ENCODE results near the gene RHO.
A peak's percentile ranks its signal among the peaks of the same experiment; 100 is the strongest.
"Not testable (repeated sequence)": the region's sequence is repeated elsewhere in the genome, so short reads cannot be mapped to it uniquely, and the experiment has no call there.

The RHO gene

DNA sequence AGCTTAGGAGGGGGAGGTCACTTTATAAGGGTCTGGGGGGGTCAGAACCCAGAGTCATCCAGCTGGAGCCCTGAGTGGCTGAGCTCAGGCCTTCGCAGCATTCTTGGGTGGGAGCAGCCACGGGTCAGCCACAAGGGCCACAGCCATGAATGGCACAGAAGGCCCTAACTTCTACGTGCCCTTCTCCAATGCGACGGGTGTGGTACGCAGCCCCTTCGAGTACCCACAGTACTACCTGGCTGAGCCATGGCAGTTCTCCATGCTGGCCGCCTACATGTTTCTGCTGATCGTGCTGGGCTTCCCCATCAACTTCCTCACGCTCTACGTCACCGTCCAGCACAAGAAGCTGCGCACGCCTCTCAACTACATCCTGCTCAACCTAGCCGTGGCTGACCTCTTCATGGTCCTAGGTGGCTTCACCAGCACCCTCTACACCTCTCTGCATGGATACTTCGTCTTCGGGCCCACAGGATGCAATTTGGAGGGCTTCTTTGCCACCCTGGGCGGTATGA lies at the start of gene RHO:
RHO (plus strand) TSS at position 51 of the 512 bp plus-strand sequence; CDS start at position 146, 95 bp downstream.
- H3K27me3 Mint-ChIP-seq = no peaks in the 10 kb centered on the region
- H3K4me1 Mint-ChIP-seq (ENCODE audit: low read depth) = peaks cover 5% of the 10 kb centered on the region
- H3K36me3 Mint-ChIP-seq (ENCODE audit: low read depth) = no peaks in the 10 kb centered on the region
- H3K4me3 Mint-ChIP-seq = no peak within 1 kb of the TSS
- H3K9me3 Mint-ChIP-seq = no peaks in the 10 kb centered on the region
- no peak within 1 kb of the TSS for H3K27ac Mint-ChIP-seq

GRCh38 chr3:129481225-129481765 lies 47.1 kb upstream of the RHO start:
- H3K27ac Mint-ChIP-seq; H3K4me1 Mint-ChIP-seq (ENCODE audit: low read depth); H3K27me3 Mint-ChIP-seq; H3K4me3 Mint-ChIP-seq; H3K9me3 Mint-ChIP-seq: not testable (repeated sequence)
- peaks cover 19% of the 10 kb centered on the region for H3K36me3 Mint-ChIP-seq (ENCODE audit: low read depth)

DNA sequence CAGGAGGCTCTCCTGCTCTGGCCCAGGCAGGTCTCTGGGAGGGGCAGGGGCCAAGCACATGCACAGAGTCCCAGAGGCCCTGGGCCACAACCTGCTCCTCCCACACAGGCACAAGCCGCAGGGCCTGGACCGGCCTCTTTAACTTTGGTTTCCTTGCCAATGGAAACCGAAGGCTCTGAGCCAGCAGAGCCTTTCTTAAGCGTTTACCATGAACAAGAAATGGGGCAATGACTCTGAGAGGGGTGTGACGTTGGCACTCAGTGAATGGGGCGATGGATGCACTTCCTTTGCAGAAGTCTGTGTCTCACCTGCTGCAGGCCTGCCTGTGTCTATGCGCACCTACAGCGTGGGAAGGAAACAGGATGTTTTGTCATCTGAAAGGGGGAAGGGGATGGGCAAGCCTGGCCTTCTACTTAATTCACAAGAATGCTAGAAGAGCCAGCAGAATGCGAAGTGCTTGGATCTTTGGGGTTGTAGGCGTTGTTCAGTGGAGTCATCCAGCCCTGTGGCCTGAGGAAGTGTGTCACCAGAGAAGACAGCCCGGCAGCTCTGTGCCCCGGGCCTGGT lies 46.6 kb upstream of the RHO start:
- Mint-ChIP-seq H3K4me3 (no peak overlapping the region), H3K27ac (peak overlapping the region; percentile 64), H3K27me3 (no peaks in the 10 kb centered on the region), H3K9me3 (no peaks in the 10 kb centered on the region), H3K36me3 (ENCODE audit: low read depth) (peaks cover 22% of the 10 kb centered on the region), H3K4me1 (ENCODE audit: low read depth) (peaks cover 7% of the 10 kb centered on the region)

DNA sequence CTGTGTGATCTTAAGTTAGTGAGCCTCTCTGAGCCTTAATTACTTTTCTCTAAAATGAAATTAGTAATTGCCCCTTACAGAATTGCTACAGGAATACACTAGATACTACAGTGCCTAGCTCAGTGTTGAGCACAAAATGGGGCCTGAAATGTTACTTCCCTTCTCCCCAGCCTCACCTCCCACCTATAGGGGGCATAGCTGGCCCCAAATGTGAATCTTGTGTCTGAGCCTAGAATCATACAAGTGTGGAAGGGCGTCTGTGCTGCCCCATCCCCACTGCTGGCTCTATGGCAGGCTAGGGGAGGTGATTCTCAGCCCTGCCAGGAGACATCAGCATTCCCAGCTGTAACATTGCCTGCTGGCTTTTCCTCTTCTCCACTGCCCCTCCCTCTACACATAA lies 45.7 kb upstream of the RHO start:
- peaks cover 22% of the 10 kb centered on the region for H3K36me3 Mint-ChIP-seq (ENCODE audit: low read depth)
- no peaks in the 10 kb centered on the region for H3K9me3 Mint-ChIP-seq
- no peaks in the 10 kb centered on the region for H3K27me3 Mint-ChIP-seq
- H3K4me1 Mint-ChIP-seq (ENCODE audit: low read depth) = peaks cover 7% of the 10 kb centered on the region
- no peak overlapping the region for H3K4me3 Mint-ChIP-seq
- H3K27ac Mint-ChIP-seq = no peak overlapping the region

GRCh38 chr3:129483870-129484269 lies 44.6 kb upstream of the RHO start:
- no peaks in the 10 kb centered on the region for H3K9me3 Mint-ChIP-seq
- peaks cover 17% of the 10 kb centered on the region for H3K36me3 Mint-ChIP-seq (ENCODE audit: low read depth)
- H3K4me3 Mint-ChIP-seq = no peak overlapping the region
- peaks cover 7% of the 10 kb centered on the region for H3K4me1 Mint-ChIP-seq (ENCODE audit: low read depth)
- H3K27ac Mint-ChIP-seq = no peak overlapping the region
- no peaks in the 10 kb centered on the region for H3K27me3 Mint-ChIP-seq

- H3K27me3 Mint-ChIP-seq; H3K4me1 Mint-ChIP-seq (ENCODE audit: low read depth); H3K27ac Mint-ChIP-seq; H3K4me3 Mint-ChIP-seq; H3K9me3 Mint-ChIP-seq: not testable (repeated sequence)
- H3K36me3 Mint-ChIP-seq (ENCODE audit: low read depth) = peaks cover 14% of the 10 kb centered on the region
These were observed 43.3 kb upstream of the RHO start for GRCh38 chr3:129485146-129485545.

- Mint-ChIP-seq H3K4me1 (ENCODE audit: low read depth) (peaks cover 7% of the 10 kb centered on the region), H3K9me3 (no peaks in the 10 kb centered on the region)
These were observed 42.4 kb upstream of the RHO start for GRCh38 chr3:129485721-129486663.

GRCh38 chr3:129486664-129487035 lies 41.8 kb upstream of the RHO start:
- Mint-ChIP-seq H3K36me3 (ENCODE audit: low read depth) (peaks cover 9% of the 10 kb centered on the region), H3K9me3 (no peaks in the 10 kb centered on the region), H3K27me3 (no peaks in the 10 kb centered on the region), H3K27ac (no peak overlapping the region), H3K4me3 (no peak overlapping the region), H3K4me1 (ENCODE audit: low read depth) (peaks cover 6% of the 10 kb centered on the region)

More at GRCh38 chr3:129485721-129486663, 42.4 kb upstream of the RHO start:
- Mint-ChIP-seq H3K27ac (no peak overlapping the region), H3K27me3 (no peaks in the 10 kb centered on the region), H3K36me3 (ENCODE audit: low read depth) (peaks cover 9% of the 10 kb centered on the region), H3K4me3 (no peak overlapping the region)

DNA sequence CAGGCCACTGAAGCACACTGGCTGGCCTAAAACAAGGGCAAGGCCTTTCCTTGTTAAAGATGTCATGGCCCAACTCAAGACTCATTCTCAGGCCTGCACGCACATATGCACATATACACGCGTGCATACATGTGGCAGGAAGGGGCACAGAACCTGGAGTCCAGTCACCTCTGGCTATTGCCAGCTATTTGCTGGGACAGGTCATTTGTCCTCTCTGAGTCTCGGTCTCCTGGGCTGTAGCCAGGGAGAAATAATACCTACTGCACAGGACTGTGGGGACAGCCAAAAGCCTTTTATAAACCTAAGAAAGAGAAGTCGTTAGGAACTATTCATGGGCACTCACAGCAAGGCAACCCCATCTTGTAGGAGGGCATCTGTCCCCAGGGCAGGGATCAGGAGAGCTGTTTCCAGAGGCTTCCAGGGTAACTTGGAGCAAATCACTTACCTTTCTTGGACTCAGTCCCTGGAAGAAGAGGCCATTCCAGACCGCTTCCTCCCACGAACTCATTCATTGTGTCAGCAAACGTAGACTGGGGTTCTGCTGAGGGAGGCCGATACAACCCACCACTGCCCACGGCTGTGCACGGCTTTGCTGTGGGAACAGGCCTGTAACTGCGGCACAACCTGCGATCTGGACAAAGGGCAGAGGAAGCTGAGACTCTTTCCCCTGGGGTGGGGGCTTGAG lies 41.1 kb upstream of the RHO start:
- no peaks in the 10 kb centered on the region for H3K9me3 Mint-ChIP-seq
- no peaks in the 10 kb centered on the region for H3K27me3 Mint-ChIP-seq
- H3K27ac Mint-ChIP-seq = no peak overlapping the region
- H3K4me3 Mint-ChIP-seq = no peak overlapping the region
- H3K4me1 Mint-ChIP-seq (ENCODE audit: low read depth) = no peaks in the 10 kb centered on the region
- peaks cover 4% of the 10 kb centered on the region for H3K36me3 Mint-ChIP-seq (ENCODE audit: low read depth)

DNA sequence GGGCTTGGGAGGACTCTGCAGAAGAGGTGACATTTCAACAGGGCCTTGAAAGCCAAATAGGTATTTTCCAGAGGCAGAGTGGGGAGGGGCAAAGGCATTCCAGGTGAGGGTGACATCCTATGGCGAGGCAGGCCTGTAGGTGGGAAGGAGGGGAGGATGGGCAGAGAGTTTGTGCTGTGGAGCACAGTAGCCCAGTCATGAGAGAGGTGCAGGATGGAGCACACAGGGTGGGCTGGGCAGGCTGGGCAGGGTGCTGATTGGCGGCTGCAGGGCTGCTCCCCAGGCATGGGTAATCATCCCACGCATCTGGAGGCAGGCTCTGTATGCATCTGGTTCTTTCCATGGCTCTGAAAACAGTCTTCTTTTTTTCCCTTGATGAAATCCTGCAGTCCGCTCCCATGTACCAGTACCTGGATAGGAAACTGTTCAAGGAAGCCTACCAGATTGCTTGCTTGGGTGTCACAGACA lies 40.5 kb upstream of the RHO start:
- not testable (repeated sequence) for H3K27me3 Mint-ChIP-seq; H3K4me1 Mint-ChIP-seq (ENCODE audit: low read depth); H3K27ac Mint-ChIP-seq; H3K4me3 Mint-ChIP-seq; H3K9me3 Mint-ChIP-seq; H3K36me3 Mint-ChIP-seq (ENCODE audit: low read depth)

DNA sequence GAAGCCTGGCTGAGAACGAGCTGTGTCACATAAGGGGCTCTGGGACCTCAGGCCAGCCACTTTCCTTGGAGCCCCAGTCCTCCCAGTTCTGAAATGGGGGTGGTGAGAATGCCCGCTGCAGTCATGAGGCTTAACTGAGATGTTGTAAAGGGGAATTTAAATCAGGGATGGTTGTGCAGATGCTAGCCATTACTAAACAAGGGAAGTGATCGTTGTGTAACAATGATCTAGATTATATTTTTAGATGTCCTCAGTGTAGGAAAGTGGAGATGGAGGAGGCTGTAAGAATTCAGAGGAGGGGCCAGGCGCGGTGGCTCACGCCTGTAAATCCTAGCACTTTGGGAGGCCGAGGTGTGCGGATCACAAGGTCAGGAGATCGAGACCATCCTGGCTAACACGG lies 39.2 kb upstream of the RHO start:
- not testable (repeated sequence) for H3K9me3 Mint-ChIP-seq, H3K4me3 Mint-ChIP-seq

GRCh38 chr3:129490273-129490675 lies 38.2 kb upstream of the RHO start:
- Mint-ChIP-seq H3K36me3 (ENCODE audit: low read depth) (peaks cover 4% of the 10 kb centered on the region), H3K27ac (no peak overlapping the region)

More for the DNA sequence above, 39.2 kb upstream of the RHO start:
- not testable (repeated sequence) for H3K36me3 Mint-ChIP-seq (ENCODE audit: low read depth); H3K4me1 Mint-ChIP-seq (ENCODE audit: low read depth); H3K27me3 Mint-ChIP-seq; H3K27ac Mint-ChIP-seq

GRCh38 chr3:129491077-129491476 lies 37.4 kb upstream of the RHO start:
- not testable (repeated sequence) for H3K27me3 Mint-ChIP-seq; H3K27ac Mint-ChIP-seq; H3K9me3 Mint-ChIP-seq; H3K4me3 Mint-ChIP-seq; H3K36me3 Mint-ChIP-seq (ENCODE audit: low read depth); H3K4me1 Mint-ChIP-seq (ENCODE audit: low read depth)

More at GRCh38 chr3:129490273-129490675, 38.2 kb upstream of the RHO start:
- no peaks in the 10 kb centered on the region for H3K9me3 Mint-ChIP-seq
- no peaks in the 10 kb centered on the region for H3K27me3 Mint-ChIP-seq
- H3K4me3 Mint-ChIP-seq = no peak overlapping the region
- H3K4me1 Mint-ChIP-seq (ENCODE audit: low read depth) = no peaks in the 10 kb centered on the region

DNA sequence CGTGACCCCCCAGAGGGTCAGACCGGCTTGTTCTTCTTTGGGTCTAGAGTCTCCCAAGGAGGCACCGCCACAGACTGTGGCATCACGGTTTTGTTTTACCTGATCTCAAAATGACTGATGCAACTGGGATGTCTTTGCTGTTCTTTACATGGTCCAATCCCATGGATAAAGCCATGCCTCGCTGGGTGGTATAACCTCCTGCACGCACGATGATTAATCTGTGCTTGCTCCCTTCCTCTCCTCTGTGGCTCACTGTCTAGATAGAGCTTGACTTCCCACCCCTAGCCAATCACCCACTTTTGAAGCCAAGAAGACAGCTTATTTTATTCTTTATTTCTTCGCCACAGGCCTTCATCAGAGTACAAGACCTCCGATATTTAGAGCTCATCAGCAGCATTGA lies 36.6 kb upstream of the RHO start:
- H3K4me3 Mint-ChIP-seq = no peak overlapping the region
- no peaks in the 10 kb centered on the region for H3K4me1 Mint-ChIP-seq (ENCODE audit: low read depth)
- no peaks in the 10 kb centered on the region for H3K36me3 Mint-ChIP-seq (ENCODE audit: low read depth)
- H3K27ac Mint-ChIP-seq = no peak overlapping the region
- no peaks in the 10 kb centered on the region for H3K9me3 Mint-ChIP-seq
- no peaks in the 10 kb centered on the region for H3K27me3 Mint-ChIP-seq

DNA sequence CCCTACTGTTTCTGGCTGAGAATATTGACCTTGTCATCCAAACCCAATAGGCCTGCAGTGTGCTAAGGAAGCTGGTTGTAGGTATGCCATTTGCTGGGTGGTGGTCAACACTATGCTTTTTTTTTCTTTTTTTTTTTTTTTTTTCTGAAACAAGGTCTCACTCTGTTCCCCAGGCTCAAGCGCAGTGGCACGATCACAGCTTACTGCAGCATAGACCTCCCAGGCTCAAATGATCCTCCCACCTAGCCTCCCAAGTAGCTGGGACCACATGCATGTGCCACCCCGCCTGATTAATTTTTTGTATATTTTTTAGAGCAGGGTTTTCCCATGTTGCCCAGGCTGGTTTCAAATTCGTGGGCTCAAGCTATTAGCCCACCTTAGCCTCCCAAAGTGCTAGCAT lies 35.7 kb upstream of the RHO start:
- Mint-ChIP-seq H3K27me3 (no peaks in the 10 kb centered on the region), H3K4me1 (ENCODE audit: low read depth) (no peaks in the 10 kb centered on the region), H3K9me3 (no peaks in the 10 kb centered on the region), H3K27ac (no peak overlapping the region), H3K36me3 (ENCODE audit: low read depth) (no peaks in the 10 kb centered on the region), H3K4me3 (no peak overlapping the region)
